IMR-90 (cell line): ENCODE results near the gene SETD3. TPM values are rescaled to one million over a fixed set of nuclear protein-coding genes. Genes with fewer than 3 reads are reported as not detected.

Experiments
- ATAC-seq: fragments of 200-7000 bp; cut with Tn5 transposase; 2 replicates; pipeline ENCODE4 v1.9.1; 2020; ENCODE audit warnings: low read depth, mild to moderate bottlenecking, moderate library complexity
- BruUV-seq: library from RNA; stranded (reverse); fragments of 400-500 nt; replicated peaks from 2 replicates; lab custom pipeline; 2021; lab: Mats Ljungman, UMichigan
- CTCF ChIA-PET: fragments of 300-600 bp; formaldehyde crosslinking; extraction: SDS; loops from one replicate; lab custom pipeline; 2021; ENCODE audit warnings: antibody characterized with exemption; lab: Yijun Ruan, JAX
- POLR2A ChIA-PET: fragments of 300-600 bp; sonication (Branson Sonifier 250); formaldehyde crosslinking; loops from one replicate; lab custom pipeline; 2022; ENCODE audit warnings: antibody characterized with exemption; ENCODE audit not compliant: unreplicated experiment; lab: Charles Lee
- DNase-seq: peaks from one replicate; pipeline ENCODE4 v3.0.0; 2013
- H2AFZ ChIP-seq: replicated peaks from 2 replicates; pipeline ENCODE3; 2013; ENCODE audit warnings: low read length, mild to moderate bottlenecking; ENCODE audit not compliant: poor library complexity
- H2AK5ac ChIP-seq: 2 replicates; pipeline ENCODE4 v1.6.1; 2013; ENCODE audit warnings: low read depth, low read length, inconsistent platforms
- H2AK9ac ChIP-seq: replicated peaks from 2 replicates; pipeline ENCODE3; 2013; ENCODE audit warnings: mild to moderate bottlenecking, low read depth, low read length, moderate library complexity; ENCODE audit not compliant: poor library complexity
- H2BK120ac ChIP-seq: 2 replicates; pipeline ENCODE4 v1.6.1; 2013; ENCODE audit warnings: low read depth, low read length, inconsistent platforms
- H2BK15ac ChIP-seq: 3 replicates; pipeline ENCODE4 v1.6.1; 2013; ENCODE audit warnings: low read depth, low read length, inconsistent platforms
- H2BK20ac ChIP-seq: 2 replicates; pipeline ENCODE4 v1.6.1; 2013; ENCODE audit warnings: low read depth, mild to moderate bottlenecking, inconsistent platforms, low read length, moderate library complexity
- H2BK5ac ChIP-seq: 2 replicates; pipeline ENCODE4 v1.6.1; 2013; ENCODE audit warnings: mild to moderate bottlenecking, low read depth, low read length, inconsistent platforms; ENCODE audit not compliant: poor library complexity, severe bottlenecking
- H3K14ac ChIP-seq: replicated peaks from 2 replicates; pipeline ENCODE4 v1.6.1; 2013; ENCODE audit warnings: low read depth, low read length, inconsistent platforms
- H3K18ac ChIP-seq: 2 replicates; pipeline ENCODE4 v1.6.1; 2013; ENCODE audit warnings: low read depth, low read length, control low read depth
- H3K23ac ChIP-seq: 2 replicates; pipeline ENCODE4 v1.6.1; 2013; ENCODE audit warnings: low read depth, low read length, inconsistent platforms
- H3K27ac ChIP-seq: 2 replicates; pipeline ENCODE4 v1.5.1; 2013; ENCODE audit warnings: mild to moderate bottlenecking, control low read depth, low read length; ENCODE audit not compliant: insufficient read depth
- H3K27me3 ChIP-seq: 2 replicates; pipeline ENCODE4 v1.6.1; 2013; ENCODE audit warnings: low read length; ENCODE audit not compliant: control insufficient read depth, insufficient read depth
- H3K36me3 ChIP-seq: 2 replicates; pipeline ENCODE4 v1.6.1; 2013; ENCODE audit warnings: low read length, mixed read lengths; ENCODE audit not compliant: control insufficient read depth, insufficient read depth
- H3K4ac ChIP-seq: 2 replicates; pipeline ENCODE4 v1.6.1; 2013; ENCODE audit warnings: low read depth, low read length, inconsistent platforms
- H3K4me1 ChIP-seq: 2 replicates; pipeline ENCODE4 v1.6.1; 2013; ENCODE audit warnings: low read length, mixed read lengths; ENCODE audit not compliant: control insufficient read depth, insufficient read depth
- H3K4me2 ChIP-seq: 2 replicates; pipeline ENCODE4 v1.6.1; 2013; ENCODE audit warnings: low read depth, mild to moderate bottlenecking, control low read depth, low read length, moderate library complexity
- H3K4me3 ChIP-seq: 2 replicates; pipeline ENCODE4 v1.5.1; 2013; ENCODE audit warnings: low read depth, mild to moderate bottlenecking, control low read depth, low read length, moderate library complexity; ENCODE audit not compliant: insufficient read depth
- H3K56ac ChIP-seq: 2 replicates; pipeline ENCODE4 v1.6.1; 2013; ENCODE audit warnings: low read length, inconsistent platforms; ENCODE audit not compliant: insufficient read depth; ENCODE audit errors: extremely low read depth
- H3K79me1 ChIP-seq, 2 experiments: 2 replicates each; pipeline ENCODE4 v1.6.1; 2013; ENCODE audit warnings: low read length in 2 of 2, inconsistent platforms in 1 of 2, low read depth in 1 of 2
- H3K9ac ChIP-seq: 2 replicates; pipeline ENCODE4 v1.6.1; 2013; ENCODE audit warnings: low read depth, low read length, control low read depth
- H3K9me1 ChIP-seq: 2 replicates; pipeline ENCODE4 v1.6.1; 2013; ENCODE audit warnings: low read length, inconsistent platforms; ENCODE audit not compliant: insufficient read depth
- H3K9me3 ChIP-seq: 2 replicates; pipeline ENCODE4 v1.6.1; 2013; ENCODE audit warnings: low read length; ENCODE audit not compliant: control insufficient read depth, insufficient read depth
- H4K20me1 ChIP-seq: 2 replicates; pipeline ENCODE4 v1.6.1; 2013; ENCODE audit warnings: low read length, inconsistent platforms; ENCODE audit not compliant: insufficient read depth
- H4K5ac ChIP-seq: 2 replicates; pipeline ENCODE4 v1.6.1; 2013; ENCODE audit warnings: mild to moderate bottlenecking, low read depth, low read length, control low read depth
- H4K8ac ChIP-seq, 2 experiments: 2 replicates each; pipeline ENCODE4 v1.6.1; 2013; ENCODE audit warnings: low read depth in 2 of 2, low read length in 2 of 2, control low read depth in 1 of 2, inconsistent platforms in 1 of 2
- H4K91ac ChIP-seq: 2 replicates; pipeline ENCODE4 v1.6.1; 2013; ENCODE audit warnings: low read depth, low read length, inconsistent platforms; ENCODE audit not compliant: insufficient read depth
- BHLHE40 ChIP-seq: fragments of 150-350 bp; IDR thresholded peaks from 2 replicates; pipeline ENCODE4 v1.6.1; 2016; ENCODE audit warnings: mild to moderate bottlenecking, low read depth, low read length
- CEBPB ChIP-seq: IDR thresholded peaks from 2 replicates; pipeline ENCODE4 v1.6.1; 2012; ENCODE audit warnings: low read depth, low read length, improper control_type of control experiment
- CHD1 ChIP-seq: IDR thresholded peaks from 2 replicates; pipeline ENCODE4 v1.6.1; 2012; ENCODE audit warnings: low read depth, low read length, improper control_type of control experiment
- FOS ChIP-seq: fragments of 150-350 bp; IDR thresholded peaks from 2 replicates; pipeline ENCODE4 v1.6.1; 2016; ENCODE audit warnings: low read depth, low read length
- MAFK ChIP-seq: IDR thresholded peaks from 2 replicates; pipeline ENCODE4 v1.6.1; 2012; ENCODE audit warnings: low read depth, low read length, improper control_type of control experiment
- MAZ ChIP-seq: IDR thresholded peaks from 2 replicates; pipeline ENCODE4 v1.6.1; 2012; ENCODE audit warnings: low read depth, mild to moderate bottlenecking, low read length, improper control_type of control experiment, moderate library complexity, borderline replicate concordance
- MXI1 ChIP-seq: IDR thresholded peaks from 2 replicates; pipeline ENCODE4 v1.6.1; 2012; ENCODE audit warnings: low read depth, mild to moderate bottlenecking, low read length, moderate library complexity, borderline replicate concordance
- NFE2L2 ChIP-seq: fragments of 150-350 bp; IDR thresholded peaks from 2 replicates; pipeline ENCODE4 v1.6.1; 2016; ENCODE audit warnings: low read depth, mild to moderate bottlenecking, low read length
- POLR2A ChIP-seq: IDR thresholded peaks from 2 replicates; pipeline ENCODE4 v1.6.1; 2012; ENCODE audit warnings: mild to moderate bottlenecking, low read depth, low read length
- RAD21 ChIP-seq: IDR thresholded peaks from 2 replicates; pipeline ENCODE4 v1.6.1; 2012; ENCODE audit warnings: low read length, improper control_type of control experiment
- RCOR1 ChIP-seq: IDR thresholded peaks from 2 replicates; pipeline ENCODE4 v1.6.1; 2012; ENCODE audit warnings: mild to moderate bottlenecking, low read length, improper control_type of control experiment; ENCODE audit not compliant: insufficient replicate concordance
- RFX5 ChIP-seq: IDR thresholded peaks from 2 replicates; pipeline ENCODE4 v1.8.0; 2012; ENCODE audit warnings: low read depth, mild to moderate bottlenecking, low read length, moderate library complexity
- SMC3 ChIP-seq: fragments of 150-350 bp; IDR thresholded peaks from 2 replicates; pipeline ENCODE4 v1.6.1; 2016; ENCODE audit warnings: low read depth, mild to moderate bottlenecking, antibody characterized with exemption, low read length, moderate library complexity
- WGBS, 2 experiments: methylation state at CpG; one replicate each; pipeline versions ENCODE4 v1.1.5 to v1.1.7; 2013; ENCODE audit warnings: missing lambda C conversion rate in 2 of 2; ENCODE audit not compliant: insufficient read length in 1 of 2; ENCODE audit errors: extremely low coverage in 2 of 2; 5-methylcytosine and 5-hydroxymethylcytosine counted together
- dilution Hi-C: fragments of 300-500 bp; cut with HindIII; formaldehyde crosslinking; loops from one replicate; pipeline ENCODE4 v1.14.3; 2018; ENCODE audit warnings: low sequenced_read_pairs; ENCODE audit not compliant: unreplicated experiment
- in situ Hi-C: fragments of 300-500 bp; cut with MboI; formaldehyde crosslinking; loops from 3 replicates; pipeline ENCODE4 v1.14.3; 2019; ENCODE audit warnings: low sequenced_read_pairs, inconsistent platforms, mixed read lengths
- intact Hi-C: fragments of 100-400 bp; cut with micrococcal nuclease; formaldehyde crosslinking; loops from 2 replicates; pipeline ENCODE4 v1.10.0; 2022
- polyA plus RNA-seq, 3 experiments: library from polyadenylated mRNA; depleted of rRNA; stranded (reverse); fragments of >200 nt; gene quantifications; 2 replicates each; pipeline ENCODE4 v1.2.3, GENCODE V29; 2012; ENCODE audit warnings: low replicate concordance in 1 of 3
- total RNA-seq: library from RNA; depleted of rRNA; stranded (reverse); fragments of >200 nt; gene quantifications from 2 replicates; pipeline ENCODE4 v1.2.3, GENCODE V29; 2012
- TF ChIP-seq, protein P1 (sequence below): conservative IDR thresholded peaks from 2 replicates; pipeline ENCODE4 v1.5.1; 2012; ENCODE audit warnings: mild to moderate bottlenecking, low read depth, low read length, improper control_type of control experiment
- TF ChIP-seq, protein P2 (sequence below): fragments of 150-350 bp; IDR thresholded peaks from 2 replicates; pipeline ENCODE4 v1.6.1; 2016; ENCODE audit warnings: low read depth, mild to moderate bottlenecking, low read length, moderate library complexity, borderline replicate concordance
- TF ChIP-seq, protein P3 (sequence below): fragments of 150-350 bp; IDR thresholded peaks from 2 replicates; pipeline ENCODE4 v1.6.1; 2017; ENCODE audit warnings: mild to moderate bottlenecking, antibody characterized with exemption, low read length, low read depth

Gene SETD3
- total and polyA plus RNA-seq, 2 of the 4 experiments (the other 2 are of a cell fraction), result 18.8 to 31.9 TPM

DNA sequence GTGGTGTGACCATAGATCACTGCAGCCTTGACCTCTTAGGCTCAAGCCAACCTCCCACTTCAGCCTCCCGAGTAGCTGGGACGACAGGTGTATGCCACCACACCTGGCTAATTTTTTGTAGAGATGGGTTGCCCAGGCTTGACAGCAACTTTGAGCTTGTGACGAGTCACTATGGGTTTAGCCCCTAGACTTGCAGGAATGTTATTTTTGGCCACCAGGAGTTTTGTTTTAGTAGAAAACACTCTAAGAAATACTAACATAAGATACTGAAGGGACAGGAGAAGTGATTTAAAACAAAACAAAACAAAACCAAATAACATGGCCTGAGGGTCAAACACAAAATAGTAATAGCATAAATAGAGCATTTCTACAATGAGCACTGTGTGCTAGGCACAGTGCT is 26.4 kb downstream of the SETD3 start:
- Histone ChIP-seq H3K18ac (no peak overlapping the region), H3K4me1 (peaks cover 8% of the 10 kb centered on the region; the same call in 1 of the 2 replicates), H3K9ac (no peak overlapping the region), H3K79me1 (peaks cover 9 to 22% of the 10 kb centered on the region in 2 experiments), H2AK5ac (no peak overlapping the region), H2BK120ac (no peak overlapping the region), H3K36me3 (peaks cover 13% of the 10 kb centered on the region), H4K91ac (no peak overlapping the region), H3K9me1 (peaks cover 2% of the 10 kb centered on the region), H3K14ac (no peak overlapping the region), H3K4ac (no peak overlapping the region), H3K56ac (no peak overlapping the region), H3K27me3 (no peaks in the 10 kb centered on the region), H3K9me3 (no peaks in the 10 kb centered on the region), H3K23ac (no peak overlapping the region), H4K20me1 (no peaks in the 10 kb centered on the region; the same call in 1 of the 2 replicates), H2AFZ (no peak overlapping the region), H3K4me3 (no peak overlapping the region), H2AK9ac (no peak overlapping the region), H4K8ac (no peak overlapping the region), H4K5ac (no peak overlapping the region), H2BK15ac (no peak overlapping the region), H2BK5ac (no peak overlapping the region), H3K4me2 (no peak overlapping the region), H2BK20ac (no peak overlapping the region), H3K27ac (no peak overlapping the region)
- in situ Hi-C loops (no loop called here), dilution Hi-C loops (no loop called here), intact Hi-C loops (no loop called here)
- ChIA-PET CTCF (interaction anchor here (0.7 to 1.2 kb wide), 2 partner anchors 38 to 65 kb away, joined by 3 read pairs; no protein-coding TSS in a partner anchor), POLR2A (interaction anchor here (0.7 kb wide), 1 partner anchor 18 kb away, joined by 3 read pairs; no protein-coding TSS in a partner anchor)
- peak; percentile 45; the same call in 1 of the 2 replicates for ATAC-seq
- BruUV-seq, result no TSS peak
- no peak for DNase-seq
- WGBS, 2 experiments, result no CpG with 5 or more reads among the region's 3 CpGs
- TF ChIP-seq, protein P1, sequence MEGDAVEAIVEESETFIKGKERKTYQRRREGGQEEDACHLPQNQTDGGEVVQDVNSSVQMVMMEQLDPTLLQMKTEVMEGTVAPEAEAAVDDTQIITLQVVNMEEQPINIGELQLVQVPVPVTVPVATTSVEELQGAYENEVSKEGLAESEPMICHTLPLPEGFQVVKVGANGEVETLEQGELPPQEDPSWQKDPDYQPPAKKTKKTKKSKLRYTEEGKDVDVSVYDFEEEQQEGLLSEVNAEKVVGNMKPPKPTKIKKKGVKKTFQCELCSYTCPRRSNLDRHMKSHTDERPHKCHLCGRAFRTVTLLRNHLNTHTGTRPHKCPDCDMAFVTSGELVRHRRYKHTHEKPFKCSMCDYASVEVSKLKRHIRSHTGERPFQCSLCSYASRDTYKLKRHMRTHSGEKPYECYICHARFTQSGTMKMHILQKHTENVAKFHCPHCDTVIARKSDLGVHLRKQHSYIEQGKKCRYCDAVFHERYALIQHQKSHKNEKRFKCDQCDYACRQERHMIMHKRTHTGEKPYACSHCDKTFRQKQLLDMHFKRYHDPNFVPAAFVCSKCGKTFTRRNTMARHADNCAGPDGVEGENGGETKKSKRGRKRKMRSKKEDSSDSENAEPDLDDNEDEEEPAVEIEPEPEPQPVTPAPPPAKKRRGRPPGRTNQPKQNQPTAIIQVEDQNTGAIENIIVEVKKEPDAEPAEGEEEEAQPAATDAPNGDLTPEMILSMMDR, result no peak
- TF ChIP-seq MAZ (no peak), BHLHE40 (no peak), MAFK (no peak), POLR2A (no peak), RAD21 (no peak), CEBPB (no peak), FOS (no peak), RCOR1 (no peak), SMC3 (no peak), RFX5 (no peak), CHD1 (no peak), MXI1 (no peak), NFE2L2 (no peak)
- TF ChIP-seq, protein P2, sequence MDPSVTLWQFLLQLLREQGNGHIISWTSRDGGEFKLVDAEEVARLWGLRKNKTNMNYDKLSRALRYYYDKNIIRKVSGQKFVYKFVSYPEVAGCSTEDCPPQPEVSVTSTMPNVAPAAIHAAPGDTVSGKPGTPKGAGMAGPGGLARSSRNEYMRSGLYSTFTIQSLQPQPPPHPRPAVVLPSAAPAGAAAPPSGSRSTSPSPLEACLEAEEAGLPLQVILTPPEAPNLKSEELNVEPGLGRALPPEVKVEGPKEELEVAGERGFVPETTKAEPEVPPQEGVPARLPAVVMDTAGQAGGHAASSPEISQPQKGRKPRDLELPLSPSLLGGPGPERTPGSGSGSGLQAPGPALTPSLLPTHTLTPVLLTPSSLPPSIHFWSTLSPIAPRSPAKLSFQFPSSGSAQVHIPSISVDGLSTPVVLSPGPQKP, result no peak
- TF ChIP-seq, protein P3, sequence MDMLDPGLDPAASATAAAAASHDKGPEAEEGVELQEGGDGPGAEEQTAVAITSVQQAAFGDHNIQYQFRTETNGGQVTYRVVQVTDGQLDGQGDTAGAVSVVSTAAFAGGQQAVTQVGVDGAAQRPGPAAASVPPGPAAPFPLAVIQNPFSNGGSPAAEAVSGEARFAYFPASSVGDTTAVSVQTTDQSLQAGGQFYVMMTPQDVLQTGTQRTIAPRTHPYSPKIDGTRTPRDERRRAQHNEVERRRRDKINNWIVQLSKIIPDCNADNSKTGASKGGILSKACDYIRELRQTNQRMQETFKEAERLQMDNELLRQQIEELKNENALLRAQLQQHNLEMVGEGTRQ, result no peak
